ENCODE measurements around the gene EID1.

The EID1 gene

DNA sequence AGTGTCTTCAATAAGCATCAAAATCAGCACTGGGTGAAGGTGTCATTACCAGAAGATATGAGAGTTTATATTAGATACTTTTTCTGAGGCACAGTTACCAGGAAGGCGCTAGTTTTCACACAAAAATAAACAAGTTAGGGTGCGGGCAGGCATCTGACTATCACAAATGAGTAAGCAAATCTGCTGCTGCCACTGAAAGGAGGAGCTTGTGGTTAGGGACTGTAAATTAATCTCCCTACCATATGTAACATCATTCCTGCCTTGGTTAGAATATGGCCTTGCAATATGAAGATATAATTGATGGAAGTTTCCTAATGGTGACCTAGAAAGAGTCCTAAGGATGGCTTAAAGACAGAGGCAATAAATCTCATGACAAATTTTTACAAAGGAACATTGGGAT, 19.5 kb upstream of the EID1 start:
- DNase-seq, result peak; percentile 76 to 93 (median 85)
- CTCF ChIA-PET, result interaction anchor here (1.0 to 4.9 kb wide), 4 partner anchors 12 to 1287 kb away, joined by 3 to 24 read pairs (median 3); no protein-coding TSS in a partner anchor
- Histone ChIP-seq H3K27ac (ENCODE audit: insufficient read depth in 1 of 2, low read depth in 1 of 2, low read length in 2 of 2, poor library complexity in 1 of 2, severe bottlenecking in 2 of 2) (peak overlapping the region; percentile 30 to 35), H3K27me3 (replicated peaks in 2 of 5; ENCODE audit: control insufficient read depth in 4 of 5, insufficient read depth in 5 of 5, low read length in 4 of 5) (no peaks in the 10 kb centered on the region), H3K36me3 (ENCODE audit: control insufficient read depth in 4 of 4, insufficient read depth in 4 of 4, low read length in 3 of 4) (no peaks in the 10 kb centered on the region), H3K4me1 (ENCODE audit: control extremely low read depth in 1 of 4, control insufficient read depth in 4 of 4, insufficient read depth in 4 of 4, low read length in 3 of 4) (peaks cover 2 to 24% (median 12%) of the 10 kb centered on the region in 4 experiments), H3K9me3 (ENCODE audit: control extremely low read depth in 1 of 5, control insufficient read depth in 4 of 5, insufficient read depth in 2 of 5, low read depth in 1 of 5, low read length in 4 of 5) (no peaks in the 10 kb centered on the region), H3K4me3 (ENCODE audit: control insufficient read depth in 1 of 7, extremely low read depth in 1 of 7, insufficient read depth in 4 of 7, low read depth in 2 of 7, low read length in 6 of 7) (peak overlapping the region in 1 of 7 experiments; percentile 38)
- POLR2A ChIA-PET, result no interaction called here
- whole genome bisulfite sequencing (ENCODE audit: insufficient coverage), result no CpG with 5 or more reads among the region's 2 CpGs

DNA sequence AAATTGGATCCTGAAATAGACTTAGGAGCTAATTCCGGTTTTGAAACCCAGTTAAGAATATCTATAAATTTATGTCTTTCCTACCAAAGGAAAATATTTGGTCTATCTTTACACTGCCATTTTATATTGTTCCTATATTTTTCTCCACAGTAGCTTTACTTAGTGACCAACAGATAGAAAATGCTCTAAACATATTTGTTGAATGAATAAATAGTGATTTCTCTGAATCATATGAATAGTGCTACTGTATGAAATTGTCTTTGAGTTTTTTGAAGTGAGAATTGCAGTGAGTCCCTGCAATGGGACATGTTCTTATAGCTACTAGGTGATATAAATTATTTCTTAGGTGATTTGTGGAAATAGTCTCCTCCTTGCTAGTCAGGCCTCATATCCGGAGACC, 18.5 kb upstream of the EID1 start:
- Histone ChIP-seq H3K36me3 (ENCODE audit: control insufficient read depth in 4 of 4, insufficient read depth in 4 of 4, low read length in 3 of 4) (no peaks in the 10 kb centered on the region), H3K27me3 (replicated peaks in 2 of 5; ENCODE audit: control insufficient read depth in 4 of 5, insufficient read depth in 5 of 5, low read length in 4 of 5) (no peaks in the 10 kb centered on the region), H3K9me3 (ENCODE audit: control extremely low read depth in 1 of 5, control insufficient read depth in 4 of 5, insufficient read depth in 2 of 5, low read depth in 1 of 5, low read length in 4 of 5) (no peaks in the 10 kb centered on the region), H3K4me3 (ENCODE audit: control insufficient read depth in 1 of 7, extremely low read depth in 1 of 7, insufficient read depth in 4 of 7, low read depth in 2 of 7, low read length in 6 of 7) (no peak overlapping the region), H3K4me1 (ENCODE audit: control extremely low read depth in 1 of 4, control insufficient read depth in 4 of 4, insufficient read depth in 4 of 4, low read length in 3 of 4) (peaks cover 2 to 24% (median 12%) of the 10 kb centered on the region in 4 experiments), H3K27ac (ENCODE audit: insufficient read depth in 1 of 2, low read depth in 1 of 2, low read length in 2 of 2, poor library complexity in 1 of 2, severe bottlenecking in 2 of 2) (no peak overlapping the region)
- DNase-seq, result no peak
- 100% methylated on average over 1 of the region's 2 CpGs for WGBS (ENCODE audit: insufficient coverage)
- POLR2A ChIA-PET, result no interaction called here
- CTCF ChIA-PET, result interaction anchor here (0.7 to 4.9 kb wide), 6 partner anchors 11 to 1286 kb away, joined by 3 to 26 read pairs (median 3); no protein-coding TSS in a partner anchor

DNA sequence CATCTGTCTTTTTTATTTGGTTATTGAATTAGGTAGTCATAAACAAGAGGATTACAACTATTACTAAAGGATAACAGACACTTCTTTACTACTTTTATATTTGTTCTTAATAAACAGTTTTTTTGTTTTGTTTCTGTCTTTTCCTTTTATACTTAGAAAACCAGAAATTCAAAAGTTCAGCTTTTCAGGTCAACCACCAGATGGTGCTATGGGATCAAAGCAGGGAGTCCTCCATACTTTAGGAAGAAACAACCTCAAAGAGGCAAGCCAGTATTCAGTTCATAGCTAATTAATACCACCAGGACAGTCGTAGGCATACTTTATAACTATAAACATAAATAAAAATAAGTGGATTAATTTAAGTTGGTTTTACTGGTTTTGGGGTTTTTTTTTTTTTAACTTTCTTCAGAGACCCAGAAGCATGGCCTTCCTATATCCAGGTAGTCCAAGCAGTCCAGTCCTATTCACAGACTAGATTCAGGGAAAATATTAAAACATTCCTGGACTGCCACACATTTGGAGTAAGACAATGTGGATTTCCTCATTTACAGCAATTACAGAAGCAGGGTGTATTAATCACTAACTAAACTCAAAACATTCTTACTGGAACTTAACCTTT, 16.0 kb upstream of the EID1 start:
- no peak overlapping the region for H3K27ac ChIP-seq (ENCODE audit: insufficient read depth in 1 of 2, low read depth in 1 of 2, low read length in 2 of 2, poor library complexity in 1 of 2, severe bottlenecking in 2 of 2)
- H3K4me3 ChIP-seq (ENCODE audit: control insufficient read depth in 1 of 7, extremely low read depth in 1 of 7, insufficient read depth in 4 of 7, low read depth in 2 of 7, low read length in 6 of 7), result no peak overlapping the region
- ChIA-PET CTCF (interaction anchor here (0.6 to 4.9 kb wide), 20 partner anchors 9 to 1283 kb away, joined by 3 to 26 read pairs (median 4); partner anchors contain the start of genes EID1 and FGF7), POLR2A (interaction anchor here (0.7 kb wide), 1 partner anchor 35 kb away, joined by 3 read pairs; no protein-coding TSS in a partner anchor)
- no peaks in the 10 kb centered on the region for H3K36me3 ChIP-seq (ENCODE audit: control insufficient read depth in 4 of 4, insufficient read depth in 4 of 4, low read length in 3 of 4)
- no peaks in the 10 kb centered on the region for H3K27me3 ChIP-seq (replicated peaks in 2 of 5; ENCODE audit: control insufficient read depth in 4 of 5, insufficient read depth in 5 of 5, low read length in 4 of 5)
- WGBS (ENCODE audit: insufficient coverage), result no CpG with 5 or more reads among the region's 1 CpG
- H3K4me1 ChIP-seq (ENCODE audit: control extremely low read depth in 1 of 4, control insufficient read depth in 4 of 4, insufficient read depth in 4 of 4, low read length in 3 of 4), result peaks cover 2 to 21% (median 12%) of the 10 kb centered on the region in 4 experiments
- peak; percentile 81 to 89 (median 88) for DNase-seq
- no peaks in the 10 kb centered on the region for H3K9me3 ChIP-seq (ENCODE audit: control extremely low read depth in 1 of 5, control insufficient read depth in 4 of 5, insufficient read depth in 2 of 5, low read depth in 1 of 5, low read length in 4 of 5)

DNA sequence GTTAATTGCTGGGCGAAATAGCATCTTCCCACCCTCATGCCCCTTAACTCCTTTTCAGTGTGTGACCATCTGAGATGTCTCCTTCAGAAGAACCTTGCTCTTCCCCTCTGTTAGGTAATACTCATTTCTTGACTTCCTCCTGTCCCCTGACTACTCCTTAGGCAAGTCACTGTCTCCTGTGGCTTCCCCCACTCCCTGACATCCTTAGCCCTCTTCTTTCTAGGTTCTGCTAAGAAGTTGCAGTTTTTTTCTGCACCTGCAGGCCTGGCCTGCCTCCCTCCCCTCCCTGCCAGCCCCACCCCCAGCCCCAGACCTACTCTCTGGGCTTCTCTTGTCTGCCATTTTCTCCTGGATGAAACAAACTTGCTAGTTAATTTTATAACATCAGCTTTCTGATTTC, 15.2 kb upstream of the EID1 start:
- Histone ChIP-seq H3K36me3 (ENCODE audit: control insufficient read depth in 4 of 4, insufficient read depth in 4 of 4, low read length in 3 of 4) (no peaks in the 10 kb centered on the region), H3K27me3 (replicated peaks in 2 of 5; ENCODE audit: control insufficient read depth in 4 of 5, insufficient read depth in 5 of 5, low read length in 4 of 5) (no peaks in the 10 kb centered on the region), H3K9me3 (ENCODE audit: control extremely low read depth in 1 of 5, control insufficient read depth in 4 of 5, insufficient read depth in 2 of 5, low read depth in 1 of 5, low read length in 4 of 5) (no peaks in the 10 kb centered on the region), H3K4me1 (ENCODE audit: control extremely low read depth in 1 of 4, control insufficient read depth in 4 of 4, insufficient read depth in 4 of 4, low read length in 3 of 4) (peaks cover 2 to 21% (median 12%) of the 10 kb centered on the region in 4 experiments), H3K27ac (ENCODE audit: insufficient read depth in 1 of 2, low read depth in 1 of 2, low read length in 2 of 2, poor library complexity in 1 of 2, severe bottlenecking in 2 of 2) (no peak overlapping the region), H3K4me3 (ENCODE audit: control insufficient read depth in 1 of 7, extremely low read depth in 1 of 7, insufficient read depth in 4 of 7, low read depth in 2 of 7, low read length in 6 of 7) (no peak overlapping the region)
- CTCF ChIA-PET, result interaction anchor here (1.0 to 4.9 kb wide), 9 partner anchors 8 to 1283 kb away, joined by 3 to 26 read pairs (median 7); partner anchors contain the start of gene EID1
- peak in 2 of 3 donors; percentile 34 to 52 for DNase-seq
- WGBS (ENCODE audit: insufficient coverage), result 90% methylated on average over 1 of the region's 1 CpG
- POLR2A ChIA-PET, result interaction anchor here (0.5 kb wide), 1 partner anchor 524 kb away, joined by 6 read pairs; no protein-coding TSS in a partner anchor

DNA sequence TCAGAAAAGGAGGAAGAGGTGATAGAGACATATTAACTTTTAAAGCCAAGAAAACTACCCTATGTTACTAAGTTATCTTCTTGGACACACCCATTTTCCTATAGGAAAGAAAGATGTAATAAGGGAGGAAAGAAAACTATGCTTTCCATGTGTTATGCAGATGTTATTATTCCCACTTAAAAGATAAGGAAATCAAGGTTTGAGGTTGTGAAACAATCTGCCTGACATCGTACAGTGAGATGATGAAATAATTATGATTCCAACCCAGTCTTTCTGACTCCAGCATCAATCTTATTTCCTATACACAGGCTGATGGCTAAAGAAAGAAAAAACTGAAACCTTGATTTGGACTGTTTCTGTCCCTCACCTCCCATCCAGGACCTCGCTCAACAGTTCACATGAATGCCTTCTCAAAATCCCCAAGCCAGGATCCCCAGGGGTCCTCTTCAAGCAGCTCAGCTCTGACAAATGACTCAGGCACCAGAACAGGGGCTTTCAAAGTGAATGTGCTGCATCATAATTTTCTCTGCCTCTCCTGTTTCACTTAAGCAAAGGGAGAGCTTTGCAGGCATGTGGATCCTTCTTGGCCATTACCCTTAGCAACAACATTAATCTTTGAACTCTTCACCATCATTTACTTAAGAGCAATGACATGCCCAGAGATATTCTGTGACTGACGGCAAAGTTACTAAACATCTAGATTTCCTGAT, 12.4 kb upstream of the EID1 start:
- CTCF ChIA-PET, result interaction anchor here (1.2 to 1.3 kb wide), 2 partner anchors 101 to 280 kb away, joined by 3 read pairs; no protein-coding TSS in a partner anchor
- Histone ChIP-seq H3K4me3 (ENCODE audit: control insufficient read depth in 1 of 7, extremely low read depth in 1 of 7, insufficient read depth in 4 of 7, low read depth in 2 of 7, low read length in 6 of 7) (no peak overlapping the region), H3K27me3 (replicated peaks in 2 of 5; ENCODE audit: control insufficient read depth in 4 of 5, insufficient read depth in 5 of 5, low read length in 4 of 5) (no peaks in the 10 kb centered on the region), H3K36me3 (ENCODE audit: control insufficient read depth in 4 of 4, insufficient read depth in 4 of 4, low read length in 3 of 4) (no peaks in the 10 kb centered on the region), H3K27ac (ENCODE audit: insufficient read depth in 1 of 2, low read depth in 1 of 2, low read length in 2 of 2, poor library complexity in 1 of 2, severe bottlenecking in 2 of 2) (no peak overlapping the region), H3K4me1 (ENCODE audit: control extremely low read depth in 1 of 4, control insufficient read depth in 4 of 4, insufficient read depth in 4 of 4, low read length in 3 of 4) (peaks cover 0 to 4% (median 2%) of the 10 kb centered on the region in 4 experiments), H3K9me3 (ENCODE audit: control extremely low read depth in 1 of 5, control insufficient read depth in 4 of 5, insufficient read depth in 2 of 5, low read depth in 1 of 5, low read length in 4 of 5) (no peaks in the 10 kb centered on the region)
- POLR2A ChIA-PET, result no interaction called here
- WGBS (ENCODE audit: insufficient coverage), result 100% methylated on average over 1 of the region's 3 CpGs
- DNase-seq, result no peak

DNA sequence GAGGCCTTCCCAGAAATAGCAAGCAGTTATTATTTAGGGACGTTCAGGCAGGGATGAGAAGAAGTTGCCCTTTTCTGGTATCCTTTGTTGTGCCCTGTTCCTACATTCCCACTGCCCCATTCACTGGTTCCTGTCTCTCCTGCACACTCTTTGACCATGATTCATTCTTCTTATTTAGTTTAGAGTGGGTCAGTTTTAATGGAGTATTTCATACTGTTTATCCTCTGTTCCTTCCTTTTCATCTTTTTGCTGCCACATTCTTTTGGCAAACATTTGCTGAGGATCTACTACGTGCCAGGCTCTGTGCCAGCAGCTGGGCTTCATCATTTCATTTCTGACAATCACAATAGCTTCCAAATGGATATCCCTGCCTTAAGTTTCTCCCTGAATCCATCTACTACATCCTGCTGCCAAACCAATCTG, 11.8 kb upstream of the EID1 start:
- no peak for DNase-seq
- peaks cover 0 to 4% (median 2%) of the 10 kb centered on the region in 4 experiments for H3K4me1 ChIP-seq (ENCODE audit: control extremely low read depth in 1 of 4, control insufficient read depth in 4 of 4, insufficient read depth in 4 of 4, low read length in 3 of 4)
- no peaks in the 10 kb centered on the region for H3K36me3 ChIP-seq (ENCODE audit: control insufficient read depth in 4 of 4, insufficient read depth in 4 of 4, low read length in 3 of 4)
- CTCF ChIA-PET, result interaction anchor here (1.2 kb wide), 1 partner anchor 279 kb away, joined by 3 read pairs; no protein-coding TSS in a partner anchor
- 100% methylated on average over 1 of the region's 2 CpGs for WGBS (ENCODE audit: insufficient coverage)
- no peak overlapping the region for H3K27ac ChIP-seq (ENCODE audit: insufficient read depth in 1 of 2, low read depth in 1 of 2, low read length in 2 of 2, poor library complexity in 1 of 2, severe bottlenecking in 2 of 2)
- no peaks in the 10 kb centered on the region for H3K27me3 ChIP-seq (replicated peaks in 2 of 5; ENCODE audit: control insufficient read depth in 4 of 5, insufficient read depth in 5 of 5, low read length in 4 of 5)
- H3K4me3 ChIP-seq (ENCODE audit: control insufficient read depth in 1 of 7, extremely low read depth in 1 of 7, insufficient read depth in 4 of 7, low read depth in 2 of 7, low read length in 6 of 7), result no peak overlapping the region
- POLR2A ChIA-PET, result no interaction called here
- no peaks in the 10 kb centered on the region for H3K9me3 ChIP-seq (ENCODE audit: control extremely low read depth in 1 of 5, control insufficient read depth in 4 of 5, insufficient read depth in 2 of 5, low read depth in 1 of 5, low read length in 4 of 5)

DNA sequence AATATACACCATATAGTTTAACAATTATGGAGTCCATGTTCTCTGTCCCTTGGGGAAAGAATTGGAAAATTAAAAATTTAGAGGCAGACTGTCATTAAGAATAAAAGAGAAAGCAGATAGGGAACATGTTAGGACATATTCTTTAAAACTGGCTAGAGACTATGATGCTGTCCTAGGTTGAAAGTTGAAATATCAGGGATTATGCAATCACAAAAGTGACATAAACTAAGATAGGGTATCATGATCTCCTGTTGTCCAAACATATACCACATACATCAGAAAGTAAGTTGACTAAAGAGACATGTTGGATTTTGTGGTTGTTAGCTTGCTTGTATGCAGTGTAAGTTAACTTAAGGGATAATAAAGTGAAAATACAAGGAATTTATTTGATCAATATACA, 9.9 kb upstream of the EID1 start:
- no peak for DNase-seq
- POLR2A ChIA-PET, result no interaction called here
- Histone ChIP-seq H3K27ac (ENCODE audit: insufficient read depth in 1 of 2, low read depth in 1 of 2, low read length in 2 of 2, poor library complexity in 1 of 2, severe bottlenecking in 2 of 2) (no peak overlapping the region), H3K4me3 (ENCODE audit: control insufficient read depth in 1 of 7, extremely low read depth in 1 of 7, insufficient read depth in 4 of 7, low read depth in 2 of 7, low read length in 6 of 7) (no peak overlapping the region), H3K4me1 (ENCODE audit: control extremely low read depth in 1 of 4, control insufficient read depth in 4 of 4, insufficient read depth in 4 of 4, low read length in 3 of 4) (no peaks in the 10 kb centered on the region), H3K36me3 (ENCODE audit: control insufficient read depth in 4 of 4, insufficient read depth in 4 of 4, low read length in 3 of 4) (no peaks in the 10 kb centered on the region), H3K9me3 (ENCODE audit: control extremely low read depth in 1 of 5, control insufficient read depth in 4 of 5, insufficient read depth in 2 of 5, low read depth in 1 of 5, low read length in 4 of 5) (no peaks in the 10 kb centered on the region), H3K27me3 (replicated peaks in 2 of 5; ENCODE audit: control insufficient read depth in 4 of 5, insufficient read depth in 5 of 5, low read length in 4 of 5) (no peaks in the 10 kb centered on the region)
- CTCF ChIA-PET, result interaction anchor here (1.4 to 5.2 kb wide), 2 partner anchors 8 to 278 kb away, joined by 6 to 24 read pairs; no protein-coding TSS in a partner anchor

All from common myeloid progenitor, CD34-positive (primary cell).